Ishikawa (cell line): Measurements from ENCODE around the gene TRAPPC2.

ENCODE experiments used
- CEBPB ChIP-seq: IDR thresholded peaks from 2 replicates; pipeline ENCODE4 v1.6.1; 2012
- CREB1 ChIP-seq: IDR thresholded peaks from 2 replicates; pipeline ENCODE4 v1.6.1; 2012; ENCODE audit warnings: low read depth
- EGR1 ChIP-seq: IDR thresholded peaks from 2 replicates; pipeline ENCODE4 v1.6.1; 2012
- EP300 ChIP-seq: IDR thresholded peaks from 2 replicates; pipeline ENCODE4 v1.6.1; 2012; ENCODE audit warnings: borderline replicate concordance
- FOXM1 ChIP-seq: IDR thresholded peaks from 2 replicates; pipeline ENCODE4 v1.6.1; 2012; ENCODE audit warnings: low read depth, borderline replicate concordance
- RAD21 ChIP-seq: IDR thresholded peaks from 2 replicates; pipeline ENCODE4 v1.6.1; 2012; ENCODE audit warnings: low read depth
- TAF1 ChIP-seq: IDR thresholded peaks from 2 replicates; pipeline ENCODE4 v1.6.1; 2012; ENCODE audit warnings: low read depth, mild to moderate bottlenecking
- TEAD4 ChIP-seq: IDR thresholded peaks from 2 replicates; pipeline ENCODE4 v1.6.1; 2012
- YY1 ChIP-seq: IDR thresholded peaks from 2 replicates; pipeline ENCODE4 v1.6.1; 2012; ENCODE audit warnings: low read depth
- ZBTB7A ChIP-seq: IDR thresholded peaks from 2 replicates; pipeline ENCODE4 v1.6.1; 2012; ENCODE audit warnings: low read depth
- TF ChIP-seq, protein P1 (sequence below): IDR thresholded peaks from 2 replicates; pipeline ENCODE4 v1.6.1; 2012
- TF ChIP-seq, protein P2 (sequence below): IDR thresholded peaks from 2 replicates; pipeline ENCODE4 v1.6.1; 2012
- TF ChIP-seq, protein P3 (sequence below): IDR thresholded peaks from 2 replicates; pipeline ENCODE4 v1.6.1; 2012; ENCODE audit warnings: low read depth, mild to moderate bottlenecking

DNA sequence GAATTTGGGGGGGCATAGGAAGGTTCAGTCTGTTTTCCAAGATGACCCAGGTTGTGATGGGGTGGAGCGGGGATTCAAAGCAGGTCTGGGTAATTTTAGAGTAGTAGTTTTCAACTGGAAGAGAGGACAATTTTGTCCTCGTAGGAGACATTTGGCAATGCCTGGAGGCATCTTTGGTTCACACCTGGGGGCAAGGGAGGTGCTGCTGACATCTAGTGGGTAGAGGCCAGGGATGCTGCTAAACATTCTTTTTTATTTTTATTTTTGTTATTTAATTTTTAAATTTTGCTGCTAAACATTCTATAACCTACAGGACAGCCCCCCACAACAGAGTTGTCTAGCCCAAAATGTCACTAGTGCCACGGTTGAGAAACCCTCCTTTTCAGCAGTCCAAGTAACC, 43.6 kb downstream of the TRAPPC2 start:
- no peak for TF ChIP-seq CREB1
- no peak for TF ChIP-seq TAF1
- TF ChIP-seq TEAD4: no peak
- TF ChIP-seq EP300: no peak
- TF ChIP-seq FOXM1: no peak
- TF ChIP-seq YY1: no peak
- TF ChIP-seq RAD21: no peak
- no peak for TF ChIP-seq ZBTB7A
- TF ChIP-seq, protein P1, sequence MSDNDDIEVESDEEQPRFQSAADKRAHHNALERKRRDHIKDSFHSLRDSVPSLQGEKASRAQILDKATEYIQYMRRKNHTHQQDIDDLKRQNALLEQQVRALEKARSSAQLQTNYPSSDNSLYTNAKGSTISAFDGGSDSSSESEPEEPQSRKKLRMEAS: no peak
- TF ChIP-seq CEBPB: no peak
- TF ChIP-seq, protein P2, sequence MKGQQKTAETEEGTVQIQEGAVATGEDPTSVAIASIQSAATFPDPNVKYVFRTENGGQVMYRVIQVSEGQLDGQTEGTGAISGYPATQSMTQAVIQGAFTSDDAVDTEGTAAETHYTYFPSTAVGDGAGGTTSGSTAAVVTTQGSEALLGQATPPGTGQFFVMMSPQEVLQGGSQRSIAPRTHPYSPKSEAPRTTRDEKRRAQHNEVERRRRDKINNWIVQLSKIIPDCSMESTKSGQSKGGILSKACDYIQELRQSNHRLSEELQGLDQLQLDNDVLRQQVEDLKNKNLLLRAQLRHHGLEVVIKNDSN: no peak
- TF ChIP-seq EGR1: no peak
- TF ChIP-seq, protein P3, sequence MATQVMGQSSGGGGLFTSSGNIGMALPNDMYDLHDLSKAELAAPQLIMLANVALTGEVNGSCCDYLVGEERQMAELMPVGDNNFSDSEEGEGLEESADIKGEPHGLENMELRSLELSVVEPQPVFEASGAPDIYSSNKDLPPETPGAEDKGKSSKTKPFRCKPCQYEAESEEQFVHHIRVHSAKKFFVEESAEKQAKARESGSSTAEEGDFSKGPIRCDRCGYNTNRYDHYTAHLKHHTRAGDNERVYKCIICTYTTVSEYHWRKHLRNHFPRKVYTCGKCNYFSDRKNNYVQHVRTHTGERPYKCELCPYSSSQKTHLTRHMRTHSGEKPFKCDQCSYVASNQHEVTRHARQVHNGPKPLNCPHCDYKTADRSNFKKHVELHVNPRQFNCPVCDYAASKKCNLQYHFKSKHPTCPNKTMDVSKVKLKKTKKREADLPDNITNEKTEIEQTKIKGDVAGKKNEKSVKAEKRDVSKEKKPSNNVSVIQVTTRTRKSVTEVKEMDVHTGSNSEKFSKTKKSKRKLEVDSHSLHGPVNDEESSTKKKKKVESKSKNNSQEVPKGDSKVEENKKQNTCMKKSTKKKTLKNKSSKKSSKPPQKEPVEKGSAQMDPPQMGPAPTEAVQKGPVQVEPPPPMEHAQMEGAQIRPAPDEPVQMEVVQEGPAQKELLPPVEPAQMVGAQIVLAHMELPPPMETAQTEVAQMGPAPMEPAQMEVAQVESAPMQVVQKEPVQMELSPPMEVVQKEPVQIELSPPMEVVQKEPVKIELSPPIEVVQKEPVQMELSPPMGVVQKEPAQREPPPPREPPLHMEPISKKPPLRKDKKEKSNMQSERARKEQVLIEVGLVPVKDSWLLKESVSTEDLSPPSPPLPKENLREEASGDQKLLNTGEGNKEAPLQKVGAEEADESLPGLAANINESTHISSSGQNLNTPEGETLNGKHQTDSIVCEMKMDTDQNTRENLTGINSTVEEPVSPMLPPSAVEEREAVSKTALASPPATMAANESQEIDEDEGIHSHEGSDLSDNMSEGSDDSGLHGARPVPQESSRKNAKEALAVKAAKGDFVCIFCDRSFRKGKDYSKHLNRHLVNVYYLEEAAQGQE: no peak
